Ascending aorta (tissue), 2 donors: ENCODE data around the gene UGT3A1. TPM values are rescaled to one million over a fixed set of nuclear protein-coding genes. Genes with fewer than 3 reads are reported as not detected.

ENCODE experiments used
- DNase-seq, 2 donors: peaks; one replicate each; pipeline ENCODE4 v3.0.0-alpha.2; 2019; ENCODE audit warnings: low spot score in 2 of 2
- H3K27ac ChIP-seq, 2 donors: fragments of 200-600 bp; sonication (generic); one replicate each; pipeline ENCODE4 v1.5.1; 2016 to 2017; ENCODE audit warnings: mild to moderate bottlenecking in 1 of 2
- H3K27me3 ChIP-seq: fragments of 200-600 bp; sonication (generic); one replicate; pipeline ENCODE4 v1.5.1; 2017
- H3K36me3 ChIP-seq, 2 donors: fragments of 200-600 bp; sonication (generic); one replicate each; pipeline ENCODE4 v1.5.1; 2016
- H3K4me1 ChIP-seq, 2 donors: fragments of 200-600 bp; sonication (generic); one replicate each; pipeline ENCODE4 v1.5.1; 2016 to 2017; ENCODE audit warnings: mild to moderate bottlenecking in 1 of 2
- H3K4me3 ChIP-seq, 2 donors: fragments of 200-600 bp; sonication (generic); one replicate each; pipeline ENCODE4 v1.5.1; 2016 to 2017; ENCODE audit warnings: mild to moderate bottlenecking in 1 of 2
- H3K9me3 ChIP-seq, 2 donors: fragments of 200-600 bp; sonication (generic); one replicate each; pipeline ENCODE4 v1.5.1; 2016
- CTCF ChIP-seq, 3 experiments: fragments of 200-600 bp in 2 of 3; fragments of 450-650 bp in 1 of 3; sonication (generic) in 2 of 3; IDR thresholded peaks; one replicate each; pipeline ENCODE4 v1.5.1; 2016 to 2019; ENCODE audit warnings: antibody characterized with exemption in 3 of 3, mild to moderate bottlenecking in 1 of 3, moderate library complexity in 1 of 3
- intact Hi-C: fragments of 100-400 bp; cut with DNase I; formaldehyde crosslinking; loops from one replicate; pipeline ENCODE4 v1.15.1; 2023
- total RNA-seq: library from RNA; depleted of rRNA; stranded (reverse); fragments of >200 nt; gene quantifications from one replicate; pipeline ENCODE4 v1.1.0, GENCODE V29; 2016

UGT3A1 gene
- total RNA-seq, 1 donor from 2014 or later = not detected

- no peak overlapping the region for H3K27ac ChIP-seq
- intact Hi-C loops = no loop called here
- no peaks in the 10 kb centered on the region for H3K9me3 ChIP-seq
- TF ChIP-seq CTCF (IDR thresholded peaks at IDR 0.05) = no peak
- H3K27me3 ChIP-seq = no peaks in the 10 kb centered on the region
- H3K36me3 ChIP-seq = no peaks in the 10 kb centered on the region
- DNase-seq = no peak
- H3K4me3 ChIP-seq = no peak overlapping the region
- no peaks in the 10 kb centered on the region for H3K4me1 ChIP-seq
Observed at GRCh38 chr5:35903631-35904203, 87.5 kb downstream of the UGT3A1 start.

GRCh38 chr5:35902046-35902672 lies 89.0 kb downstream of the UGT3A1 start:
- intact Hi-C loops = no loop called here
- TF ChIP-seq CTCF (IDR thresholded peaks at IDR 0.05) = no peak

More at GRCh38 chr5:35902046-35902672, 89.0 kb downstream of the UGT3A1 start:
- no peak overlapping the region for H3K4me3 ChIP-seq
- no peaks in the 10 kb centered on the region for H3K27me3 ChIP-seq
- no peak overlapping the region for H3K27ac ChIP-seq
- DNase-seq = no peak
- H3K9me3 ChIP-seq = no peaks in the 10 kb centered on the region
- H3K36me3 ChIP-seq = no peaks in the 10 kb centered on the region
- H3K4me1 ChIP-seq = no peaks in the 10 kb centered on the region

Other genes with a start within 250 kb of the UGT3A1 start
- gene IL7R, start 134.5 kb downstream of the UGT3A1 start, total RNA-seq = 6.6 TPM
- gene CAPSL, start 52.8 kb downstream of the UGT3A1 start, total RNA-seq = not detected
- not detected for gene UGT3A2, start 75.5 kb upstream of the UGT3A1 start, total RNA-seq
- 24.5 TPM for gene LMBRD2, start 160.5 kb upstream of the UGT3A1 start, total RNA-seq
- 14.4 TPM for gene SKP2, start 160.7 kb upstream of the UGT3A1 start, total RNA-seq